ENCODE results near the gene TEX48.

The TEX48 gene

GRCh38 chr9:114653556-114654159 is 28.3 kb downstream of the TEX48 start:
- Mint-ChIP-seq H3K9me3 (no peaks in the 10 kb centered on the region), H3K27ac (ENCODE audit: low read depth) (no peak overlapping the region), H3K4me3 (no peak overlapping the region), H3K4me1 (peaks cover 9% of the 10 kb centered on the region), H3K27me3 (no peaks in the 10 kb centered on the region), H3K36me3 (ENCODE audit: insufficient read depth) (no peaks in the 10 kb centered on the region)
- DNase-seq (ENCODE audit: low spot score in 2 of 2): peak; percentile 74 to 77
- ATAC-seq (replicated peaks; ENCODE audit: extremely low read depth, poor library complexity, severe bottlenecking): no peak

GRCh38 chr9:114652776-114653555 is 29.0 kb downstream of the TEX48 start:
- no peak for ATAC-seq (replicated peaks; ENCODE audit: extremely low read depth, poor library complexity, severe bottlenecking)
- Mint-ChIP-seq H3K36me3 (ENCODE audit: insufficient read depth) (no peaks in the 10 kb centered on the region), H3K4me1 (peaks cover 9% of the 10 kb centered on the region), H3K27me3 (no peaks in the 10 kb centered on the region), H3K9me3 (no peaks in the 10 kb centered on the region), H3K4me3 (no peak overlapping the region), H3K27ac (ENCODE audit: low read depth) (no peak overlapping the region)
- DNase-seq (ENCODE audit: low spot score in 2 of 2): no peak

- DNase-seq (ENCODE audit: low spot score in 2 of 2) (no peak), ATAC-seq (replicated peaks; ENCODE audit: extremely low read depth, poor library complexity, severe bottlenecking) (no peak)
- Mint-ChIP-seq H3K4me1 (no peaks in the 10 kb centered on the region), H3K4me3 (no peak overlapping the region), H3K9me3 (no peaks in the 10 kb centered on the region), H3K27ac (ENCODE audit: low read depth) (no peak overlapping the region), H3K36me3 (ENCODE audit: insufficient read depth) (peaks cover 27% of the 10 kb centered on the region), H3K27me3 (no peaks in the 10 kb centered on the region)
These were observed 38.1 kb downstream of the TEX48 start for GRCh38 chr9:114643896-114644295.

- no peaks in the 10 kb centered on the region for H3K27me3 Mint-ChIP-seq
- DNase-seq (ENCODE audit: low spot score in 2 of 2): no peak
- no peak overlapping the region for H3K27ac Mint-ChIP-seq (ENCODE audit: low read depth)
- peaks cover 29% of the 10 kb centered on the region for H3K36me3 Mint-ChIP-seq (ENCODE audit: insufficient read depth)
- no peak overlapping the region for H3K4me3 Mint-ChIP-seq
- H3K9me3 Mint-ChIP-seq: no peaks in the 10 kb centered on the region
- H3K4me1 Mint-ChIP-seq: no peaks in the 10 kb centered on the region
- ATAC-seq (replicated peaks; ENCODE audit: extremely low read depth, poor library complexity, severe bottlenecking): no peak
These were observed 39.0 kb downstream of the TEX48 start for GRCh38 chr9:114643001-114643400.

- H3K9me3 Mint-ChIP-seq: no peaks in the 10 kb centered on the region
- ATAC-seq (replicated peaks; ENCODE audit: extremely low read depth, poor library complexity, severe bottlenecking) (no peak), DNase-seq (ENCODE audit: low spot score in 2 of 2) (no peak)
- peaks cover 30% of the 10 kb centered on the region for H3K36me3 Mint-ChIP-seq (ENCODE audit: insufficient read depth)
- no peak overlapping the region for H3K27ac Mint-ChIP-seq (ENCODE audit: low read depth)
- no peaks in the 10 kb centered on the region for H3K4me1 Mint-ChIP-seq
- H3K4me3 Mint-ChIP-seq: no peak overlapping the region
- no peaks in the 10 kb centered on the region for H3K27me3 Mint-ChIP-seq
These were observed 40.0 kb downstream of the TEX48 start for GRCh38 chr9:114641967-114642366.

GRCh38 chr9:114638404-114638803 is 43.6 kb downstream of the TEX48 start:
- no peaks in the 10 kb centered on the region for H3K9me3 Mint-ChIP-seq
- ATAC-seq (replicated peaks; ENCODE audit: extremely low read depth, poor library complexity, severe bottlenecking) (no peak), DNase-seq (ENCODE audit: low spot score in 2 of 2) (no peak)
- H3K4me1 Mint-ChIP-seq: no peaks in the 10 kb centered on the region
- H3K27ac Mint-ChIP-seq (ENCODE audit: low read depth): no peak overlapping the region
- H3K4me3 Mint-ChIP-seq: no peak overlapping the region
- H3K36me3 Mint-ChIP-seq (ENCODE audit: insufficient read depth): peaks cover 28% of the 10 kb centered on the region
- no peaks in the 10 kb centered on the region for H3K27me3 Mint-ChIP-seq

DNA sequence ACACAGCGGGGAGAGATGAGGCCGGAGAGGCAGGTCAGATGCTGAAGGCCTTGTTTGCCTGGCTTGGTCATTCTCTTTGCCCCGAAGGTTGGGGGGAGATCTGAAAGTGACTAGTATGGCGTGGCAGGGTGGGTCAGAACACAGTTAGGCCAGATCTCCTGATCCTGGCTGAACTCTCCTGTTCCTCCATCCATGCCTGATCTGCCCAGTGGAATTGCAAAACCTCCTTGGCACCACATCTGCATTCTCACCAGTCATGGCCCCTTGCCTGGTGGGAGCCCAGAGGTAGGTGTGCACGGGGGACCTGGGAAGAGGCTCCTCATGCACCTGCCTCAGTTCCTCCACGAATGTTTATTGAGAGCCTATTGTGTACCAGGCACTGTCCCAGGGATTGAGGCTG is 47.6 kb downstream of the TEX48 start:
- ATAC-seq (replicated peaks; ENCODE audit: extremely low read depth, poor library complexity, severe bottlenecking) (no peak), DNase-seq (ENCODE audit: low spot score in 2 of 2) (no peak)
- no peaks in the 10 kb centered on the region for H3K27me3 Mint-ChIP-seq
- H3K4me1 Mint-ChIP-seq: no peaks in the 10 kb centered on the region
- H3K36me3 Mint-ChIP-seq (ENCODE audit: insufficient read depth): peaks cover 23% of the 10 kb centered on the region
- no peaks in the 10 kb centered on the region for H3K9me3 Mint-ChIP-seq
- H3K27ac Mint-ChIP-seq (ENCODE audit: low read depth): no peak overlapping the region
- H3K4me3 Mint-ChIP-seq: no peak overlapping the region

DNA sequence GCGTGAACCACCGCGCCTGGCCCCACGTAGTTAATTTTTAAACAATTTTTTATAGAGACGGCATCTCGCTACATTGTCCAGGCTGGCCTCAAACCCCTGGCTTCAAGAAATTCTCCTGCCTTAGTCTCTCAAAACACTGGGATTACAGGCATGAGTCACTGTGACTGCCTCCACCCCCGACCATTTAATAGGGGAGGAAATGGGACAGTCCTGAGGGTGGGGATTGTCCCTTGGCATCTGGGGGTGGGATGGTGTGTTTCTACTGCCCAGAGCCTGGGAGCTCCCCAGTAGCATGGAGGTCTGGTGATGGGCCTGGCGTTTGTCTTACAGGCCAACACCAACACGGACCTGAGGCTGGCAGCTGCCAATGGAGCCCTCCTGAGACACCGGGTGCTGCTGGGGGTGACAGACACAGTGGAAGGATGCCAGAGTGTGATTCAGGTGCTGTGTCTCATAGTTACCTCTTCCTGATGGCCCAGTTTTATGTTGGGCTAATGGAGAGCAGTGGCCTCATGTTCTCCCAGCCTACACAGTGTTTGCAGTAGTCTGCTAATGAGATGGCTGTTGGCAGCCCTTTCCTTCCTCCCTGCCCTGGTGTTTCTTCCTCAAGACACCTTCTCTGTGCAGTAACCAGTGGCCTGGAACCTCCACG is 48.4 kb downstream of the TEX48 start:
- no peaks in the 10 kb centered on the region for H3K4me1 Mint-ChIP-seq
- H3K27ac Mint-ChIP-seq (ENCODE audit: low read depth): no peak overlapping the region
- ATAC-seq (replicated peaks; ENCODE audit: extremely low read depth, poor library complexity, severe bottlenecking) (no peak), DNase-seq (ENCODE audit: low spot score in 2 of 2) (no peak)
- peaks cover 21% of the 10 kb centered on the region for H3K36me3 Mint-ChIP-seq (ENCODE audit: insufficient read depth)
- no peaks in the 10 kb centered on the region for H3K27me3 Mint-ChIP-seq
- H3K4me3 Mint-ChIP-seq: no peak overlapping the region
- no peaks in the 10 kb centered on the region for H3K9me3 Mint-ChIP-seq

DNA sequence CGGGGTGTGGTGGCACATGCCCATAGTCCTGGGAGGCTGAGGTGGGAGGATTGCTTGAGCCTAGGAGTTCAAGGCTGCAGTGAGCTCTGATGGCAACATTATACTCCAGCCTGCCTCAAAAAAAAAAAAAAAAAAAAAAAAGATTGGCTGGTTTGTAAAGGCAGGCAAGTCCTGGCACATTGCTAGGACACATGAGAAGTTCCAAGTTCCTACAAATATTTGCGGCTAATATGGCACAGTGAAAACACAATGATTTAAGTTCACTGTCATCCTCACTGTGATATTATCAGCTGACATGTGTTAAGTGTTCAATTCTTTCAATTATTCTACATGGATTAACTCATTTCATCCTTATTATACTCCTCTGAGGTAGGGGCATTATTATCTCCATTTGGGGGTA is 50.8 kb downstream of the TEX48 start:
- H3K4me3 Mint-ChIP-seq: no peak overlapping the region
- no peaks in the 10 kb centered on the region for H3K4me1 Mint-ChIP-seq
- no peaks in the 10 kb centered on the region for H3K27me3 Mint-ChIP-seq
- no peak overlapping the region for H3K27ac Mint-ChIP-seq (ENCODE audit: low read depth)
- DNase-seq (ENCODE audit: low spot score in 2 of 2): no peak
- no peaks in the 10 kb centered on the region for H3K9me3 Mint-ChIP-seq
- ATAC-seq (replicated peaks; ENCODE audit: extremely low read depth, poor library complexity, severe bottlenecking): no peak
- H3K36me3 Mint-ChIP-seq (ENCODE audit: insufficient read depth): peaks cover 22% of the 10 kb centered on the region

GRCh38 chr9:114629563-114630090 is 52.4 kb downstream of the TEX48 start:
- H3K9me3 Mint-ChIP-seq: no peaks in the 10 kb centered on the region
- no peak for ATAC-seq (replicated peaks; ENCODE audit: extremely low read depth, poor library complexity, severe bottlenecking)
- H3K36me3 Mint-ChIP-seq (ENCODE audit: insufficient read depth): peaks cover 21% of the 10 kb centered on the region
- no peak overlapping the region for H3K27ac Mint-ChIP-seq (ENCODE audit: low read depth)
- H3K4me3 Mint-ChIP-seq: no peak overlapping the region
- H3K4me1 Mint-ChIP-seq: no peaks in the 10 kb centered on the region
- DNase-seq (ENCODE audit: low spot score in 2 of 2): no peak
- no peaks in the 10 kb centered on the region for H3K27me3 Mint-ChIP-seq

DNA sequence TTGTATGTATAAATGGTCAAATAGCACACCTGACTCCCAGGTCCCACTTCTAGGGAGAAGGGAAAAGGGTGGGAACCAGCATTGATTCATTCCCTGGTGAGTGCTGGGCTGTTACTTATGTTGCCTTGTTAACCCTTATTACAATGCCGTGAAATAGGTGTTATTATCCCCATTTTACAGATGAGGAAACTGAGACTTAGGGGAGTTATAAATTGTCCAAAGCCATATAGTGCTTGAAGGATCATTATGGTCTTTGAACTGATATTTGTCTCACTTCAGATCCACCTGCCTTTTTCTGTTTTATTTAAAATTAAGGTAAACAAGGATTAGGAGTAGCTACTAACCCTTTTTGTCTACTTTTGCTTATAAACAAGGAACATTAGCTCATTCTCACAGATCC is 54.4 kb downstream of the TEX48 start:
- no peaks in the 10 kb centered on the region for H3K4me1 Mint-ChIP-seq
- ATAC-seq (replicated peaks; ENCODE audit: extremely low read depth, poor library complexity, severe bottlenecking): no peak
- DNase-seq (ENCODE audit: low spot score in 2 of 2): no peak
- no peaks in the 10 kb centered on the region for H3K27me3 Mint-ChIP-seq
- H3K27ac Mint-ChIP-seq (ENCODE audit: low read depth): no peak overlapping the region
- H3K4me3 Mint-ChIP-seq: no peak overlapping the region
- H3K9me3 Mint-ChIP-seq: no peaks in the 10 kb centered on the region
- H3K36me3 Mint-ChIP-seq (ENCODE audit: insufficient read depth): peaks cover 22% of the 10 kb centered on the region

- ATAC-seq (replicated peaks; ENCODE audit: extremely low read depth, poor library complexity, severe bottlenecking) (no peak), DNase-seq (ENCODE audit: low spot score in 2 of 2) (no peak)
- Mint-ChIP-seq H3K36me3 (ENCODE audit: insufficient read depth) (peaks cover 22% of the 10 kb centered on the region), H3K9me3 (no peaks in the 10 kb centered on the region), H3K4me1 (peaks cover 6% of the 10 kb centered on the region), H3K4me3 (no peak overlapping the region), H3K27ac (ENCODE audit: low read depth) (no peak overlapping the region), H3K27me3 (no peaks in the 10 kb centered on the region)
These were observed 55.5 kb downstream of the TEX48 start for GRCh38 chr9:114626415-114627020.

Data from central memory CD8-positive, alpha-beta T cell (primary cell).